Natural killer cell (primary cell): Measurements from ENCODE around the gene TEP1. TPM values are rescaled to one million over a fixed set of nuclear protein-coding genes. Genes with fewer than 3 reads are reported as not detected.

ENCODE experiments used
- ATAC-seq, 3 donors: fragments of 150-1000 bp in 2 of 3; fragments of 200-7000 bp in 1 of 3; cut with Tn5 transposase; 1 replicate in 1 of 3; 2 replicates in 2 of 3; pipeline ENCODE4 v1.10.0; 2021; ENCODE audit warnings: mild to moderate bottlenecking in 2 of 3, moderate library complexity in 2 of 3
- DNase-seq, 2 donors: peaks; one replicate each; pipeline versions ENCODE4 v3.0.0 to v3.0.0-alpha.2; 2013 to 2021; ENCODE audit warnings: mixed read lengths in 1 of 2
- H3K27ac ChIP-seq: one replicate; pipeline ENCODE4 v1.5.1; 2013; ENCODE audit warnings: mild to moderate bottlenecking, low read length
- H3K27me3 ChIP-seq: one replicate; pipeline ENCODE4 v1.6.1; 2013; ENCODE audit warnings: low read length; ENCODE audit not compliant: control insufficient read depth, insufficient read depth
- H3K36me3 ChIP-seq: one replicate; pipeline ENCODE4 v1.6.1; 2013; ENCODE audit warnings: low read length; ENCODE audit not compliant: control insufficient read depth, insufficient read depth
- H3K4me1 ChIP-seq: one replicate; pipeline ENCODE4 v1.6.1; 2013; ENCODE audit warnings: low read length; ENCODE audit not compliant: control insufficient read depth, insufficient read depth
- H3K4me3 ChIP-seq: one replicate; pipeline ENCODE4 v1.5.1; 2013; ENCODE audit warnings: low read length
- H3K9me3 ChIP-seq: one replicate; pipeline ENCODE4 v1.6.1; 2013; ENCODE audit warnings: low read length; ENCODE audit not compliant: control insufficient read depth, insufficient read depth
- H3K27ac Mint-ChIP-seq, 2 donors: one replicate each; pipeline ENCODE4 v1.8.0; 2022; ENCODE audit warnings: mild to moderate bottlenecking in 2 of 2, mixed read lengths in 2 of 2, moderate library complexity in 1 of 2
- H3K27me3 Mint-ChIP-seq, 2 donors: one replicate each; pipeline ENCODE4 v1.8.0; 2022; ENCODE audit warnings: low read depth in 2 of 2, mixed read lengths in 2 of 2
- H3K36me3 Mint-ChIP-seq: one replicate; pipeline ENCODE4 v1.8.0; 2022; ENCODE audit warnings: mixed read lengths
- H3K4me1 Mint-ChIP-seq, 2 donors: one replicate each; pipeline ENCODE4 v1.8.0; 2022; ENCODE audit warnings: mixed read lengths in 2 of 2
- H3K4me3 Mint-ChIP-seq: one replicate; pipeline ENCODE4 v1.8.0; 2022; ENCODE audit warnings: mild to moderate bottlenecking, moderate library complexity, mixed read lengths
- H3K9me3 Mint-ChIP-seq, 2 donors: one replicate each; pipeline ENCODE4 v1.8.0; 2022; ENCODE audit warnings: mixed read lengths in 2 of 2
- CTCF ChIP-seq: fragments of 200-600 bp; IDR thresholded peaks from one replicate; pipeline ENCODE4 v1.8.0; 2022; ENCODE audit warnings: antibody characterized with exemption
- whole genome bisulfite sequencing: methylation state at CpG from one replicate; pipeline ENCODE4 v1.1.7; 2013; ENCODE audit warnings: missing lambda C conversion rate; ENCODE audit not compliant: insufficient coverage; 5-methylcytosine and 5-hydroxymethylcytosine counted together
- intact Hi-C: fragments of 100-400 bp; cut with micrococcal nuclease; formaldehyde crosslinking; loops from one replicate; pipeline ENCODE4 v1.14.2; 2022
- total RNA-seq, 4 donors: library from RNA; stranded (reverse); fragments of 120-200 nt in 1 of 4; gene quantifications; one replicate each; pipeline versions ENCODE4 v1.2.3 to v1.2.4, GENCODE V29; 2013 to 2022

The TEP1 gene
- total RNA-seq, 3 donors from 2014 or later (not counting 1 experiment from before 2014, with no cell fraction given) = 76.3 to 83.2 (median 80.8) TPM

- intact Hi-C loops = loop anchor here (1.0 to 5.0 kb wide), 4 partner anchors 41 to 269 kb away; partner anchors contain the start of genes APEX1, OSGEP, PARP2 and RNASE4
- under 1% methylated on average over 9 of the region's 9 CpGs for WGBS
- H3K9me3 Mint-ChIP-seq = no peaks in the 10 kb centered on the region
- H3K4me3 Mint-ChIP-seq = peak overlapping the region; percentile 98
- Histone ChIP-seq H3K4me3 (peak overlapping the region; percentile 97), H3K27ac (peak overlapping the region; percentile 94), H3K27me3 (no peaks in the 10 kb centered on the region), H3K9me3 (no peaks in the 10 kb centered on the region), H3K4me1 (peaks cover 9% of the 10 kb centered on the region), H3K36me3 (no peaks in the 10 kb centered on the region)
- H3K36me3 Mint-ChIP-seq = no peaks in the 10 kb centered on the region
- peak overlapping the region; percentile 91 to 96 for H3K27ac Mint-ChIP-seq
- peaks cover 35 to 52% of the 10 kb centered on the region in 2 donors for H3K4me1 Mint-ChIP-seq
- peak in 1 of 2 donors; percentile 60 for DNase-seq
- no peak for TF ChIP-seq CTCF
- no peak for ATAC-seq
- no peaks in the 10 kb centered on the region for H3K27me3 Mint-ChIP-seq
These were observed 412 bp upstream of the TEP1 start for GRCh38 chr14:20413744-20414082.

- no peak for TF ChIP-seq CTCF
- no peaks in the 10 kb centered on the region for H3K27me3 Mint-ChIP-seq
These were observed 890 bp downstream of the TEP1 start for GRCh38 chr14:20412411-20412810.

GRCh38 chr14:20409226-20409625 is 4.1 kb downstream of the TEP1 start:
- Mint-ChIP-seq H3K36me3 (peaks cover 16% of the 10 kb centered on the region), H3K4me1 (peaks cover 48 to 72% of the 10 kb centered on the region in 2 donors), H3K27me3 (no peaks in the 10 kb centered on the region), H3K4me3 (no peak overlapping the region), H3K27ac (peak overlapping the region; percentile 19 to 73), H3K9me3 (no peaks in the 10 kb centered on the region)
- H3K27ac ChIP-seq = no peak overlapping the region
- H3K4me3 ChIP-seq = no peak overlapping the region
- peaks cover 7% of the 10 kb centered on the region for H3K4me1 ChIP-seq
- 97% methylated on average over 2 of the region's 2 CpGs for WGBS
- TF ChIP-seq CTCF = no peak
- H3K36me3 ChIP-seq = peaks cover 35% of the 10 kb centered on the region
- DNase-seq (no peak), ATAC-seq (no peak)
- no peaks in the 10 kb centered on the region for H3K27me3 ChIP-seq
- H3K9me3 ChIP-seq = no peaks in the 10 kb centered on the region
- intact Hi-C loops = no loop called here

More at GRCh38 chr14:20412411-20412810, 890 bp downstream of the TEP1 start:
- DNase-seq = peak in 1 of 2 donors; percentile 66
- peak; percentile 61 to 81 (median 65) for ATAC-seq
- Histone ChIP-seq H3K27me3 (no peaks in the 10 kb centered on the region), H3K27ac (peak overlapping the region; percentile 94), H3K4me3 (peak overlapping the region; percentile 97), H3K4me1 (peaks cover 9% of the 10 kb centered on the region), H3K9me3 (no peaks in the 10 kb centered on the region), H3K36me3 (peaks cover 9% of the 10 kb centered on the region)
- intact Hi-C loops = loop anchor here (2.0 to 5.0 kb wide), 2 partner anchors 42 to 270 kb away; partner anchors contain the start of genes APEX1, OSGEP and RNASE4
- Mint-ChIP-seq H3K4me3 (peak overlapping the region; percentile 98), H3K4me1 (peaks cover 35 to 58% of the 10 kb centered on the region in 2 donors), H3K36me3 (no peaks in the 10 kb centered on the region), H3K27ac (peak overlapping the region; percentile 91 to 96), H3K9me3 (no peaks in the 10 kb centered on the region)
- 8% methylated on average over 7 of the region's 7 CpGs for WGBS

GRCh38 chr14:20403521-20403920 is 9.8 kb downstream of the TEP1 start:
- no peaks in the 10 kb centered on the region for H3K27me3 Mint-ChIP-seq
- WGBS = 96% methylated on average over 11 of the region's 11 CpGs
- H3K9me3 Mint-ChIP-seq = no peaks in the 10 kb centered on the region
- H3K4me1 Mint-ChIP-seq = peaks cover 21 to 28% of the 10 kb centered on the region in 2 donors
- Histone ChIP-seq H3K9me3 (no peaks in the 10 kb centered on the region), H3K27ac (no peak overlapping the region), H3K4me1 (no peaks in the 10 kb centered on the region), H3K4me3 (no peak overlapping the region), H3K36me3 (peaks cover 80% of the 10 kb centered on the region), H3K27me3 (no peaks in the 10 kb centered on the region)
- ATAC-seq (no peak), DNase-seq (no peak)
- peaks cover 32% of the 10 kb centered on the region for H3K36me3 Mint-ChIP-seq
- intact Hi-C loops = no loop called here
- no peak overlapping the region for H3K27ac Mint-ChIP-seq
- no peak for TF ChIP-seq CTCF
- no peak overlapping the region for H3K4me3 Mint-ChIP-seq
